Measurements from ENCODE around the gene SELE. TPM values are rescaled to one million over a fixed set of nuclear protein-coding genes. Genes with fewer than 3 reads are reported as not detected.

Gene SELE
- total and polyA plus RNA-seq, 2 donors (not counting 1 experiment from before 2014, with no cell fraction given), result not detected

DNA sequence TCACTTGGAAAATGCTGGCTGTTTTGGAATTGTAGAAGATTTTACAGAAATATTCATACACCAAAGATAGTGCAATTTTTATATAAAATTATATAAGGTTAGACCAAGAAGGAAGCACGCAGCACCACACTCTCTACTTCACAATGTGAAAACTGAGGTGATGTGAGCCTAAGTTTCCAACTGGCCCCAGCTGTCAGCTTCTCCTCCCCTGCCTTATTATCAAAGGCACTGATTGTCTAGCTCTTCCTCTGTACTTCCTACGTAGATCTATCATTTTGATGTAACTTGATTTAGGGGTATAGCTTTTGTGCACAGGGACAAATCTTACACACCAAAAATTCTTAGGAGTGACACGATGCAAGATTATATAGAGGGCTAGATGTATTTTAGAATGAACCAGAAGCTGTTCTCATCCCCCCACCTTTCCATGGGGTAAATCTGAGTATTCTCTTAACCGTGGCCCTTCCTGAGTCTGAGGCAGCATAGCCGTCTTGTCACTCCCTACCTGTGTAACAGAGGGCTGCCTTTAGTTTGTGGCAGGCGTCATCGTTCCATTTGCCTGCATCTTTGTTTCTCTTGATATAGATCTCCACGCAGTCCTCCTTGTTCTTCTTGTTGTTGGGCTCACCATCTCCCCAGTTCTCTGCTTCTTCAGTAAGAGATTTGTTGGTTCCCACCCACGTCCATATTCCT is 25.8 kb downstream of the SELE start:
- Histone ChIP-seq H3K27me3 (ENCODE audit: control insufficient read depth, insufficient read depth, low read length) (no peaks in the 10 kb centered on the region), H3K79me2 (ENCODE audit: control insufficient read depth, insufficient read depth, low read length) (no peaks in the 10 kb centered on the region), H3K4me1 (ENCODE audit: control insufficient read depth, extremely low read depth, insufficient read depth, low read length) (no peaks in the 10 kb centered on the region), H3K9ac (ENCODE audit: insufficient read depth, low read length) (no peak overlapping the region), H3K4me3 (replicated peaks in 1 of 4; ENCODE audit: control extremely low read depth in 1 of 4, insufficient read depth in 1 of 4, low read depth in 3 of 4, low read length in 4 of 4) (no peak overlapping the region), H3K4me2 (ENCODE audit: extremely low read depth, insufficient read depth, low read length) (no peak overlapping the region), H3K27ac (ENCODE audit: insufficient read depth, low read length) (no peak overlapping the region), H4K20me1 (ENCODE audit: control insufficient read depth, extremely low read depth, insufficient read depth, low read length) (no peaks in the 10 kb centered on the region), H3K36me3 (ENCODE audit: control insufficient read depth, insufficient read depth, low read length) (no peaks in the 10 kb centered on the region), H2AFZ (ENCODE audit: low read length) (no peak overlapping the region), H3K9me3 (ENCODE audit: control insufficient read depth, insufficient read depth, low read depth, low read length) (no peaks in the 10 kb centered on the region)
- no peak for TF ChIP-seq EZH2 (IDR thresholded peaks at IDR 0.05; ENCODE audit: low read length, missing control alignments)
- TF ChIP-seq, protein P1, sequence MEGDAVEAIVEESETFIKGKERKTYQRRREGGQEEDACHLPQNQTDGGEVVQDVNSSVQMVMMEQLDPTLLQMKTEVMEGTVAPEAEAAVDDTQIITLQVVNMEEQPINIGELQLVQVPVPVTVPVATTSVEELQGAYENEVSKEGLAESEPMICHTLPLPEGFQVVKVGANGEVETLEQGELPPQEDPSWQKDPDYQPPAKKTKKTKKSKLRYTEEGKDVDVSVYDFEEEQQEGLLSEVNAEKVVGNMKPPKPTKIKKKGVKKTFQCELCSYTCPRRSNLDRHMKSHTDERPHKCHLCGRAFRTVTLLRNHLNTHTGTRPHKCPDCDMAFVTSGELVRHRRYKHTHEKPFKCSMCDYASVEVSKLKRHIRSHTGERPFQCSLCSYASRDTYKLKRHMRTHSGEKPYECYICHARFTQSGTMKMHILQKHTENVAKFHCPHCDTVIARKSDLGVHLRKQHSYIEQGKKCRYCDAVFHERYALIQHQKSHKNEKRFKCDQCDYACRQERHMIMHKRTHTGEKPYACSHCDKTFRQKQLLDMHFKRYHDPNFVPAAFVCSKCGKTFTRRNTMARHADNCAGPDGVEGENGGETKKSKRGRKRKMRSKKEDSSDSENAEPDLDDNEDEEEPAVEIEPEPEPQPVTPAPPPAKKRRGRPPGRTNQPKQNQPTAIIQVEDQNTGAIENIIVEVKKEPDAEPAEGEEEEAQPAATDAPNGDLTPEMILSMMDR (conservative IDR thresholded peaks at IDR 0.05 in 1 of 2, IDR thresholded peaks at IDR 0.05 in 1 of 2; ENCODE audit: low read depth in 1 of 2, low read length in 2 of 2), result no peak
- DNase-seq (ENCODE audit: low read depth in 2 of 2), result no peak

DNA sequence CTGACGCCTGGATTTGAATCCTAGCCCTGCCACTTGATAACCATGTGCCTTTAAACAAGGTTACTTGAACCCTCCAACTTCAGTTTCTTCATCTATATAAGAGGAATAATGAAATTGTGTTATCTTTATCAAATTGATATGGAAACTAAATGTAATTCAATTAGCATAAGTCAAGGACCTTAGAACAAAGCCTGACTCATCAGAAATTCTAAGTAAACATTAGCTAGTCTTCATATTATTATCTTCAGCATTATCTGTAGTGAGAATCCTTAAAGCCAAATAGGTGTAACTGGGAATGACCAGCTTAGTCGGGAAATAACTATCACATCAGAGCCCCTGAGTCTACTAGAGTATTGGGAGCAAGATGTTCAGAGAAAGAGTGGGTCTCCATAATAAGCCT is 29.1 kb downstream of the SELE start:
- Histone ChIP-seq H2AFZ (ENCODE audit: low read length) (no peak overlapping the region), H3K27ac (ENCODE audit: insufficient read depth, low read length) (no peak overlapping the region), H3K9me3 (ENCODE audit: control insufficient read depth, insufficient read depth, low read depth, low read length) (no peaks in the 10 kb centered on the region), H3K27me3 (ENCODE audit: control insufficient read depth, insufficient read depth, low read length) (peaks cover 2% of the 10 kb centered on the region), H3K4me3 (replicated peaks in 1 of 4; ENCODE audit: control extremely low read depth in 1 of 4, insufficient read depth in 1 of 4, low read depth in 3 of 4, low read length in 4 of 4) (no peak overlapping the region), H3K9ac (ENCODE audit: insufficient read depth, low read length) (no peak overlapping the region), H3K4me1 (ENCODE audit: control insufficient read depth, extremely low read depth, insufficient read depth, low read length) (no peaks in the 10 kb centered on the region), H3K36me3 (ENCODE audit: control insufficient read depth, insufficient read depth, low read length) (no peaks in the 10 kb centered on the region), H3K79me2 (ENCODE audit: control insufficient read depth, insufficient read depth, low read length) (no peaks in the 10 kb centered on the region), H4K20me1 (ENCODE audit: control insufficient read depth, extremely low read depth, insufficient read depth, low read length) (no peaks in the 10 kb centered on the region), H3K4me2 (ENCODE audit: extremely low read depth, insufficient read depth, low read length) (no peak overlapping the region)
- TF ChIP-seq EZH2 (IDR thresholded peaks at IDR 0.05; ENCODE audit: low read length, missing control alignments), result no peak
- TF ChIP-seq, protein P1 (conservative IDR thresholded peaks at IDR 0.05 in 1 of 2, IDR thresholded peaks at IDR 0.05 in 1 of 2; ENCODE audit: low read depth in 1 of 2, low read length in 2 of 2), result no peak
- DNase-seq (ENCODE audit: low read depth in 2 of 2), result no peak

DNA sequence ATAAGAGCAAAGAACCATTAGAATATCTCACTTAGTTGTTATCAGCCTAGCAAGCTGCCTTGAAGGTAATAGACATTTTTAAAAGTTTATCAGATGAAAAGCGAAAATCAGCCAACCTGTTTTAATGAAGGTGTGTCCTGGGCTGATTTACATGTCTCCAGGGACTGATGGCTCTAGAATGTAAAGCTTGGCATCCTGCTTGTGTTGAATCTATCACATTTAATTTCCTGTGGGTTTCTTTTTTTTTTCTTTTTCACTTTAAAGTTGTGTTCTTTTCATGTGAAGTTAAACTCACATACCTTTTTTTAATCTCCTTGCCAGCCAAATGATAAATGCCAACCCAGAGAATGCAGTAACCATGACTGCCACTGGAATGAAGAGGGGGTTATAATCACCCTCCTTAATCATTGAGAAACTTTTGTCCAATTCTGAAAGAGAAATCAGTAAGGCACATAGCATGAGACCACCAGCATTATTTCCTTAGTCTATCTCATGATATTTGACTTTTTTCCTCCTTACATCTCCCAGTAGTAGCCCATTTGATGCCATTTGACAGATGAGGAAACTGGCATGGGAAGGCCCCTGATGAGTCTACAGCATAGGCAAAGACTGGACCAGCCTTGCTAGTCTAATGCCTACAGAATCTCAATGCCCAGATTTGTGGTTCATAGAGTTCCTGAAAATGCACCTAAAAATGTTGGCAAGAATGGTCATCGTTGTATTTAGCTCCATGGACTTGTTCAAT is 32.4 kb downstream of the SELE start:
- peaks cover 2% of the 10 kb centered on the region for H3K27me3 ChIP-seq (ENCODE audit: control insufficient read depth, insufficient read depth, low read length)
- no peaks in the 10 kb centered on the region for H3K36me3 ChIP-seq (ENCODE audit: control insufficient read depth, insufficient read depth, low read length)
- H3K4me2 ChIP-seq (ENCODE audit: extremely low read depth, insufficient read depth, low read length), result no peak overlapping the region
- no peak overlapping the region for H3K9ac ChIP-seq (ENCODE audit: insufficient read depth, low read length)
- no peak overlapping the region for H2AFZ ChIP-seq (ENCODE audit: low read length)
- TF ChIP-seq, protein P1 (conservative IDR thresholded peaks at IDR 0.05 in 1 of 2, IDR thresholded peaks at IDR 0.05 in 1 of 2; ENCODE audit: low read depth in 1 of 2, low read length in 2 of 2), result no peak
- no peak for TF ChIP-seq EZH2 (IDR thresholded peaks at IDR 0.05; ENCODE audit: low read length, missing control alignments)
- H4K20me1 ChIP-seq (ENCODE audit: control insufficient read depth, extremely low read depth, insufficient read depth, low read length), result no peaks in the 10 kb centered on the region
- no peaks in the 10 kb centered on the region for H3K9me3 ChIP-seq (ENCODE audit: control insufficient read depth, insufficient read depth, low read depth, low read length)
- H3K4me3 ChIP-seq (replicated peaks in 1 of 4; ENCODE audit: control extremely low read depth in 1 of 4, insufficient read depth in 1 of 4, low read depth in 3 of 4, low read length in 4 of 4), result no peak overlapping the region
- no peak for DNase-seq (ENCODE audit: low read depth in 2 of 2)
- H3K27ac ChIP-seq (ENCODE audit: insufficient read depth, low read length), result no peak overlapping the region
- H3K79me2 ChIP-seq (ENCODE audit: control insufficient read depth, insufficient read depth, low read length), result no peaks in the 10 kb centered on the region
- no peaks in the 10 kb centered on the region for H3K4me1 ChIP-seq (ENCODE audit: control insufficient read depth, extremely low read depth, insufficient read depth, low read length)
